CD4-positive, CD25-positive, alpha-beta regulatory T cell (primary cell): Measurements from ENCODE around the gene ATP5IF1. TPM values are rescaled to one million over a fixed set of nuclear protein-coding genes. Genes with fewer than 3 reads are reported as not detected.

ENCODE experiments used
- ATAC-seq, 2 donors: fragments of 150-1000 bp; cut with Tn5 transposase; one replicate each; pipeline ENCODE4 v1.10.0; 2021; ENCODE audit warnings: low read depth in 2 of 2, moderate number of reproducible peaks in 2 of 2, moderate library complexity in 1 of 2
- DNase-seq, 3 donors: peaks; one replicate each; pipeline versions ENCODE4 v3.0.0 to v3.0.0-alpha.2; 2012 to 2022; ENCODE audit warnings: mixed read lengths in 1 of 3
- H3K27ac ChIP-seq: one replicate; pipeline ENCODE4 v1.7.0; 2013; ENCODE audit warnings: mild to moderate bottlenecking, low read length; ENCODE audit not compliant: insufficient read depth, poor library complexity, severe bottlenecking
- H3K27me3 ChIP-seq: one replicate; pipeline ENCODE4 v1.7.0; 2013; ENCODE audit warnings: low read length; ENCODE audit not compliant: control insufficient read depth, insufficient read depth
- H3K36me3 ChIP-seq: one replicate; pipeline ENCODE4 v1.7.0; 2013; ENCODE audit warnings: mild to moderate bottlenecking, low read length, moderate library complexity; ENCODE audit not compliant: control insufficient read depth, insufficient read depth
- H3K4me1 ChIP-seq: 2 replicates; pipeline ENCODE4 v1.7.0; 2013; ENCODE audit warnings: mild to moderate bottlenecking, low read length; ENCODE audit not compliant: insufficient read depth, control insufficient read depth, poor library complexity, severe bottlenecking
- H3K4me3 ChIP-seq: one replicate; pipeline ENCODE4 v1.7.0; 2013; ENCODE audit warnings: low read depth, mild to moderate bottlenecking, low read length, moderate library complexity
- H3K9me3 ChIP-seq, 2 experiments: 1 replicate in 1 of 2; 2 replicates in 1 of 2; pipeline ENCODE4 v1.7.0; 2013; ENCODE audit warnings: low read length in 2 of 2, mild to moderate bottlenecking in 1 of 2, moderate library complexity in 1 of 2; ENCODE audit not compliant: control insufficient read depth in 2 of 2
- H3K27ac Mint-ChIP-seq, 3 donors: one replicate each; pipeline ENCODE4 v1.8.0; 2020 to 2022; ENCODE audit warnings: mild to moderate bottlenecking in 3 of 3, mixed read lengths in 3 of 3, moderate library complexity in 2 of 3
- H3K27me3 Mint-ChIP-seq: one replicate; pipeline ENCODE4 v1.8.0; 2022; ENCODE audit warnings: mild to moderate bottlenecking, mixed read lengths
- H3K36me3 Mint-ChIP-seq: one replicate; pipeline ENCODE4 v1.8.0; 2020; ENCODE audit warnings: mixed read lengths
- H3K4me1 Mint-ChIP-seq, 4 donors: one replicate each; pipeline ENCODE4 v1.8.0; 2020 to 2022; ENCODE audit warnings: mixed read lengths in 4 of 4, mild to moderate bottlenecking in 1 of 4
- H3K4me3 Mint-ChIP-seq, 4 donors: one replicate each; pipeline ENCODE4 v1.8.0; 2020 to 2022; ENCODE audit warnings: mild to moderate bottlenecking in 4 of 4, mixed read lengths in 4 of 4, moderate library complexity in 3 of 4
- H3K9me3 Mint-ChIP-seq, 7 donors: one replicate each; pipeline ENCODE4 v1.8.0; 2020 to 2022; ENCODE audit warnings: mixed read lengths in 7 of 7, mild to moderate bottlenecking in 3 of 7, moderate library complexity in 2 of 7
- polyA plus RNA-seq, 4 donors: library from polyadenylated mRNA; unstranded; fragments of 300-500 nt; fragmentation: Illumina TruSeq; gene quantifications; one replicate each; pipeline ENCODE4 v1.2.3, GENCODE V29; 2021
- total RNA-seq: library from RNA; stranded (reverse); gene quantifications from one replicate; pipeline ENCODE4 v1.2.3, GENCODE V29; 2022

ATP5IF1 gene
- total and polyA plus RNA-seq, 5 donors from 2014 or later, result 96.6 to 676 (median 545) TPM

GRCh38 chr1:28241638-28242241 is 5.8 kb downstream of the ATP5IF1 start:
- H3K4me1 Mint-ChIP-seq, result peaks cover 10 to 43% (median 18%) of the 10 kb centered on the region in 4 donors
- H3K36me3 Mint-ChIP-seq, result peaks cover 7% of the 10 kb centered on the region
- H3K4me3 Mint-ChIP-seq, result peak overlapping the region in 1 of 4 donors; percentile 14
- Histone ChIP-seq H3K36me3 (no peaks in the 10 kb centered on the region), H3K4me1 (peaks cover 49% of the 10 kb centered on the region), H3K27me3 (no peaks in the 10 kb centered on the region), H3K9me3 (no peaks in the 10 kb centered on the region), H3K27ac (no peak overlapping the region), H3K4me3 (no peak overlapping the region)
- no peaks in the 10 kb centered on the region for H3K9me3 Mint-ChIP-seq
- peak overlapping the region in 1 of 3 donors; percentile 69 for H3K27ac Mint-ChIP-seq
- no peaks in the 10 kb centered on the region for H3K27me3 Mint-ChIP-seq
- DNase-seq, result no peak
- no peak for ATAC-seq

GRCh38 chr1:28243685-28244311 is 7.9 kb downstream of the ATP5IF1 start:
- peak overlapping the region; percentile 22 for H3K4me3 ChIP-seq
- H3K27ac Mint-ChIP-seq, result peak overlapping the region; percentile 89 to 92 (median 91)

GRCh38 chr1:28244549-28245251 is 8.8 kb downstream of the ATP5IF1 start:
- Histone ChIP-seq H3K27me3 (no peaks in the 10 kb centered on the region), H3K36me3 (no peaks in the 10 kb centered on the region), H3K9me3 (no peaks in the 10 kb centered on the region), H3K4me3 (peak overlapping the region; percentile 1), H3K27ac (peak overlapping the region; percentile 98), H3K4me1 (peaks cover 60% of the 10 kb centered on the region)
- Mint-ChIP-seq H3K9me3 (no peaks in the 10 kb centered on the region), H3K4me3 (peak overlapping the region; percentile 40 to 84 (median 70)), H3K4me1 (peaks cover 25 to 60% (median 38%) of the 10 kb centered on the region in 4 donors), H3K27ac (peak overlapping the region; percentile 43 to 91 (median 89)), H3K27me3 (no peaks in the 10 kb centered on the region), H3K36me3 (peaks cover 7% of the 10 kb centered on the region)
- DNase-seq, result no peak
- no peak for ATAC-seq

More at GRCh38 chr1:28243685-28244311, 7.9 kb downstream of the ATP5IF1 start:
- DNase-seq (peak in 1 of 3 donors; percentile 36), ATAC-seq (no peak)
- peak overlapping the region; percentile 98 for H3K27ac ChIP-seq
- no peaks in the 10 kb centered on the region for H3K27me3 ChIP-seq
- H3K4me1 ChIP-seq, result peaks cover 55% of the 10 kb centered on the region
- no peaks in the 10 kb centered on the region for H3K36me3 ChIP-seq
- Mint-ChIP-seq H3K9me3 (no peaks in the 10 kb centered on the region), H3K36me3 (peaks cover 7% of the 10 kb centered on the region), H3K4me1 (peaks cover 20 to 57% (median 33%) of the 10 kb centered on the region in 4 donors), H3K4me3 (peak overlapping the region; percentile 79 to 92 (median 84)), H3K27me3 (no peaks in the 10 kb centered on the region)
- no peaks in the 10 kb centered on the region for H3K9me3 ChIP-seq

DNA sequence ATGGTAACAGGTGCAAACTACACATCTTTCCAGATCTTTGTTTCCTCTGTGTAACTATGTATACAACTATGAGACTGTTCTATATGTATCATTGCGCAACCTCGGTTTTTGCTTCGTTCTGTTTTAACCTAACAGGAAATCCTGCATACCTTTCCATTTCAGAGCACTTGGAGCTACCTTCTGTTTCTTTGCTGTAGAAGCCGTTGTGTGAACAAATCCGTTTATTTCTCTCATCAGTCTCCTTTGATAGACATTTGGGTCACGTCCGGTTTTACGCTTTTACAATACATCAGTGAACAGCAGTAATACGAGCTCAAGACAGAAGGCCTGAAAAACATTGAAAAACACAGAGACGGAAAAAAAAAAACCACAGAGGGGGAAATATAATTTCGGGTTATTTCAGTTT is 10.5 kb downstream of the ATP5IF1 start:
- Mint-ChIP-seq H3K27me3 (no peaks in the 10 kb centered on the region), H3K9me3 (no peaks in the 10 kb centered on the region), H3K36me3 (peaks cover 3% of the 10 kb centered on the region), H3K4me3 (peak overlapping the region; percentile 87 to 96 (median 90)), H3K4me1 (peaks cover 25 to 64% (median 40%) of the 10 kb centered on the region in 4 donors), H3K27ac (peak overlapping the region; percentile 91 to 97 (median 94))
- Histone ChIP-seq H3K4me1 (peaks cover 60% of the 10 kb centered on the region), H3K9me3 (no peaks in the 10 kb centered on the region), H3K27me3 (no peaks in the 10 kb centered on the region), H3K27ac (peak overlapping the region; percentile 98), H3K36me3 (no peaks in the 10 kb centered on the region), H3K4me3 (peak overlapping the region; percentile 96)
- peak; percentile 40 to 88 (median 86) for DNase-seq
- peak; percentile 24 to 32 for ATAC-seq

- Mint-ChIP-seq H3K27ac (peak overlapping the region; percentile 91 to 97 (median 94)), H3K36me3 (peaks cover 3% of the 10 kb centered on the region), H3K9me3 (no peaks in the 10 kb centered on the region), H3K4me1 (peaks cover 25 to 60% (median 40%) of the 10 kb centered on the region in 4 donors), H3K4me3 (peak overlapping the region; percentile 87 to 96 (median 90)), H3K27me3 (no peaks in the 10 kb centered on the region)
- no peaks in the 10 kb centered on the region for H3K36me3 ChIP-seq
- ATAC-seq (no peak), DNase-seq (peak in 1 of 3 donors; percentile 52)
- no peaks in the 10 kb centered on the region for H3K9me3 ChIP-seq
- H3K27me3 ChIP-seq, result no peaks in the 10 kb centered on the region
- H3K4me1 ChIP-seq, result peaks cover 60% of the 10 kb centered on the region
- peak overlapping the region; percentile 98 for H3K27ac ChIP-seq
- H3K4me3 ChIP-seq, result peak overlapping the region; percentile 86
Observed at GRCh38 chr1:28247612-28248272, 11.8 kb downstream of the ATP5IF1 start.

GRCh38 chr1:28248273-28249012 is 12.5 kb downstream of the ATP5IF1 start:
- Mint-ChIP-seq H3K36me3 (peaks cover 3% of the 10 kb centered on the region), H3K4me3 (peak overlapping the region; percentile 87 to 96 (median 90)), H3K4me1 (peaks cover 25 to 53% (median 39%) of the 10 kb centered on the region in 4 donors), H3K27ac (peak overlapping the region; percentile 91 to 97 (median 94)), H3K27me3 (peaks cover 4% of the 10 kb centered on the region), H3K9me3 (no peaks in the 10 kb centered on the region)
- no peaks in the 10 kb centered on the region for H3K36me3 ChIP-seq
- H3K9me3 ChIP-seq, result no peaks in the 10 kb centered on the region
- DNase-seq (peak; percentile 68 to 89 (median 84)), ATAC-seq (peak; percentile 11 to 16)
- H3K27me3 ChIP-seq, result no peaks in the 10 kb centered on the region
- peaks cover 53% of the 10 kb centered on the region for H3K4me1 ChIP-seq
- peak overlapping the region; percentile 86 for H3K4me3 ChIP-seq
- H3K27ac ChIP-seq, result peak overlapping the region; percentile 98
